ENCODE data around the gene USH2A.
A peak's percentile ranks its signal among the peaks of the same experiment; 100 is the strongest.

Gene USH2A

GRCh38 chr1:215637041-215637573 is 786.1 kb downstream of the USH2A start:
- DNase-seq (ENCODE audit: low spot score) = peak; percentile 6

DNA sequence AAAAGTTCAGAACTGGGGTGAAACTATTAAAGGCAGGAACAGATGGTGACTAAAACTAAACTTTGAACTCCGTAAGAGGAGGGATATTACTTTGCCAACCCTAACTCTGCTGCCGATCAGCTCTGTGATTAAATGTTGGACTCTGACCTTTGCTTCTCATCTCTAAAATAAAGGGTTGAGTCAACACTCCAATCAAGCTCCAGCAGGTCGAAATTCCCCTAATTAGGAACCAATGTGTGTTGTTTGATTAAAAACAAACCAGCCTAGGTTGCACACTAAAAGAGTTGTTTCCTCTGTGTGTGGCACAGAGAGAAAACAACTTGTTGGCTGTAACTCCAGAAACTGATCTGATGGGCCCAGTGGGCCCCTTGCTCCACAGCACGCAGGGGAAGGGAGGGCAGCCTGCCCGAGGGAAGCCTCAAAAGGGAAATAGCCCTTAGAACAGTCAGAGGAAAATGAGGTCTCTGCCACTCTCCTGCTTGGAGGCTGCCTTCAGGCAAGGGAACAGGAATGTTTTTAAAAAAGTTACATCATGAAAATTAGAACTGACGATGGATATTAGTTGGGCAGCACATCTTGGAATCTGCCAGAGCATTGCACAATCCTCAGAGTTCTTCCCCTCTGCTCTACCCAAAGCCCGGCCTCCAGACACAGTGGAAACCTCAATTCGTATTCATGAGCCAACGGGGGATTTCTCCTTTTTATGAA is 786.8 kb downstream of the USH2A start:
- no peak for DNase-seq (ENCODE audit: low spot score)

GRCh38 chr1:215635827-215636226 is 787.4 kb downstream of the USH2A start:
- no peak for DNase-seq (ENCODE audit: low spot score)

- no peak for DNase-seq (ENCODE audit: low spot score)
These were observed 791.8 kb downstream of the USH2A start for GRCh38 chr1:215631489-215631888.

DNA sequence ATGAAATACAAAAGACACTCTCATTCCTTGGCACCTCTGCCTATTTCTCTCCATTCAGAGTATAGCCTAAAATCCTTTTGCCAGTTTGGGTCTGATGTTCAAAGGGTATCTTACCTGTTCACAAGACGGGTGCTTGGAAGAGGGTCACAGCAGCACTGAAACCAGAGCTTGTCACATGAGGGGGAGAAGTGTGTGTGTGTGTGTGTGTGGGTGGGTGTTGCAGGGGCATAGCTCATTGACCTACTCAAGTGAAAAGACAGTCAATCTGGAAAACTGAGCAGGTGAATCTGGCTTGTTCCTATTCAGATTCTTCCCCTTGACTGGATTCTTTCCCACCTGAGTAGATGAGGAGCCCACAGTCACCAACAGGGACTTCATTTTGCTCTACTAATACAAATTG is 792.2 kb downstream of the USH2A start:
- DNase-seq (ENCODE audit: low spot score) = no peak

DNA sequence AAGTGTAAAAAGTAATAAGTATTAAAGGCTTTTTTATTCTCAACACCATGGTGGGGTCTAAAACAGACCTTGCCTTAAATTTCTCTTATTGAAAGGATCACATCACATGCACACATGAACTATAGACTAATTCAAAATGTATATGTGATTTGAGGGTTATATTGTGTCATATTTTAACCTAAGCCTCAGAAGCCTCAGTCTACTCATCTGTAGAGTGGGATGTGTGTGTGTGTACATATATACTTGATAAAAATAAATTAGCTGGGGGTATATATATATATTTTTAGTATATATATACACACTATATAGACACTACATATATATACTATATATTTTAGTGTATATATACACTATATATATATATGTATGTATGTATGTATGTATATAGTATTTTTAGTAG is 797.3 kb downstream of the USH2A start:
- no peak for DNase-seq (ENCODE audit: low spot score)

DNA sequence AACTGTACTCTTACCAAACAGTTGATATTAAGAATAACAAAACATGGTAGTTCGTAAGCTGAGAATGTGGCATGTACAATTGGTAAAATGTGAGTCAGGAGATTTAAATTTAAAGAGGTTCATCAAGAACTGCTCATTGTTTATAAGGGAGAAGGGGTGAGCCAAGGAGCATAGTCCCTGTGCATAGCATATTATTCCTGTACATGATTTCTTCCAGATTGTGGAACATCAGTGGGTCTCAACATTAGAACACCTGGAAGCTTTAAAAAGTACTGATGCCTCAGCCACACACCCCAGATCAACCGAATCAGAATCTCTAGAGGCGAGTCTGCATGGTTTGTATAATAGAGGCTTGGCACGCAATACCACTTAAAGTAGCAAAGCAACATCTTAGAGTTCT is 800.1 kb downstream of the USH2A start:
- no peak for DNase-seq (ENCODE audit: low spot score)

DNA sequence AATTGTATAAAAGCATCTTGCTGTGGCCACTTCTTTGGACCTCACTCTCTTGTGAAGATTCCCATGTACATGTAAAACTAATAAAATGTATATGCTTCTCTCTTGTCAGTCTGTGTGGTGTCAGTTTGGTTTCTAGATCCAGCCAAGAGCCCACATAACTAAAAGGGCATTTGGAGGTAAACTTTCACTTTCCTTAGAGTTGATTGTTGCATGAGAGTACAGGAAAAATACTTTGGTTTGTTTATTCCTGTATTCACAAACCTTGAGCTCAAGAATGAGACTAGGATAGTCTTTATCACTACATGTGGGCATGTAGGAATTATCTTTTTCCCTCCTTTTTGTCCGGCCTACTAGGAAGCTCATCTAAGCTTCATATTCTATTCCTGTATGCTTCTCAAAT is 805.3 kb downstream of the USH2A start:
- no peak for DNase-seq (ENCODE audit: low spot score)

DNA sequence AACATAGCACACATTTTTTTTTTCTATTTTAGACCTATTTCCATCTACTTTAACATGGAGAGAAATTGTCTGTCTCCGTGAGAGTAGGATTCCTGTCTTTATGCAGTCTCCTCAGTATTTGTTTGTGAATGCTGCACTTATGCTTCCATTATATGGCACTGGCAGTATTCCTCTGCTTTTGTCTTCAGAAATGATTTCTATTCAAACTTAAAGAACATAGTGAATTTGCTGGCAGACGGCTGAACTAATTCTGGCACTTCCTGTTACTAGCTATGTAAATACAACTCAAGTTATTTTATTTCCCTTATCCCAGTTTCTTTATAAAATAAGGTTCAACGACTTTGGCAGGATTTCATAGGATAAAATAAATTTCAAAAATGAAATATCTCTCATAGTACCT is 810.9 kb downstream of the USH2A start:
- no peak for DNase-seq (ENCODE audit: low spot score)

- no peak for DNase-seq (ENCODE audit: low spot score)
These were observed 814.6 kb downstream of the USH2A start for GRCh38 chr1:215608646-215609045.

DNA sequence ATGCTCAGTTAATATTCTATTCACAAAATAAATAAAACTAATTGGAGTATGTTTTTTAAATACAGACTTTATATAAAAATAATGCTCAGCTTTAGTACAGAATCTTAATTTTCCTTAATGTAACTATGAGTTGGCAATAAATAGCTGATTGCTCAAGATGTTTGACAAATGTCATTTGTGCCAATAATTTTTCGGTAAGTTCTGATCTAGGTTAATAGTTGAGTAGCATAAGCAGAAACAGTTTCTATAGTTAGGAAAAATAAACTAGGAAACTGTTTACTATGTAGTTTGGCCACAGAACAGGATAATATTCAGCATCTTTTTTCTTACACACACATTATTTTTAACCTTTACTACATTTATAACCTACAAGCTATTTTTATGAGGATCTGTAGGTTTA is 815.8 kb downstream of the USH2A start:
- no peak for DNase-seq (ENCODE audit: low spot score)

- DNase-seq (ENCODE audit: low spot score) = peak; percentile 9
These were observed 816.6 kb downstream of the USH2A start for GRCh38 chr1:215606564-215607168.

GRCh38 chr1:215606036-215606435 is 817.2 kb downstream of the USH2A start:
- DNase-seq (ENCODE audit: low spot score) = no peak

DNA sequence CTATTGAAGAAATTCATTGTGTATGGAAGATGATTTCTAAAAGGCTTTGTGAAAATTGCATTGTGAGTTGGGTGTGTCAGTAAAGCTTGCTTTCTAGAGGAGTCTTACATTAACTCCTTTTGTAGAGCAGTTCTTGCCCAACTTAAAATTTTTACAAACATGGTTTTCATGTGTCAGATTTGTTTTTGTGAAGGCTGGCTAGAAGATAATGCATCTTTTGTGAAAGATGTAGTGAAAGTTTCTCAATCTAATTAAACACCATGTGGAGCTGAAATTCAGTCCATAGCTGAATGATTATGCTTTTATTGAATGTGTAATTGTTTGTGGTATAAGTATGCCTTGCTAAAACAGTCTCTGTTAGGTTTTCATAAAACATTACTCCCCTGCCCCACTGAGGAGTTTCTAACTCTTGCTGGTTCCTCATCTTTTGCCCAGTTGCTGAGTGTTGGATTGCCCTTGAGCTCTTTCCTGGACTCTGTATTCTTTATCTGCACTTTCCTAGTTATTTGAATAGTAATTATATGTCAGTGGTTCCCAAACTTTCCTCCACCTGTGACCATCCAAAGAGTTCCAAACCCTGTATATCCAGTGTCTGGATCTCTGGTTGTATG is 818.1 kb downstream of the USH2A start:
- DNase-seq (ENCODE audit: low spot score) = no peak

DNA sequence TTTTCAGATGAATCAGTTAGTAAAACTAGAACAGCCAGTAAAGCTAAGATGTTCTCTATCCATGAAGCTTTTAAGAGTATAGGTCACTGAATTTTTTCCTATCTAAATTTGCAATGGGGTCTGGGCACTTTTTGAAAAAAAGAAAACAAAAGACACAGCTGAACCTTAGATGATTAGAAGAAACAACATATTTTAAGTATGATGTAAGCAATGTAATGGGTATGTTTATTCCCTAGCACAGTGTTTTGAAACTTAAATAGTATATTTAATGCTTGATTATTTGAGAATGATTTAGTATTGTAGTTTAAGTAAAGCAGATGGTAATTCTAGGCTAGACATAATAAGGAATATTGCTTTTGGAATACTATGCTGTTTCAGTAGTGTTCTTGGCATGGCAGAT is 819.9 kb downstream of the USH2A start:
- DNase-seq (ENCODE audit: low spot score) = no peak

DNA sequence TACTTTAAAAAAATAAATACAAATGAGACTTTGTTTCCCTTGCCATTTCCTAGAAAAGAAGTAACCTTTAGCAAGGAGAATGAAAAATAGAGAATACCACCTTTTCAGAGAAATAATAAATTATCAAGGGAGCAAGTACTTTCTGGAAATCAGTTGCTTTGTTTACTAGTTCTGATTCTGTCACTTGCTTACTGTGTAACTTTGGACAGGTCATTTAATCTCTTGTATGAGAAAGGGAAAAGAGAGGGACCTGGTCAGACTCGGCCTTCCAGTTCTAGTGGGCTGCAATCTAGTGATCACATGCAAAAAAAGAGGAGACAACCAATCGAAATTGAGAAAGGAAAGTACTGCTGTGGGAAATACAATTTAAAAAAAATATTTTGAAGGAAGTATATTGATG is 822.0 kb downstream of the USH2A start:
- no peak for DNase-seq (ENCODE audit: low spot score)

DNA sequence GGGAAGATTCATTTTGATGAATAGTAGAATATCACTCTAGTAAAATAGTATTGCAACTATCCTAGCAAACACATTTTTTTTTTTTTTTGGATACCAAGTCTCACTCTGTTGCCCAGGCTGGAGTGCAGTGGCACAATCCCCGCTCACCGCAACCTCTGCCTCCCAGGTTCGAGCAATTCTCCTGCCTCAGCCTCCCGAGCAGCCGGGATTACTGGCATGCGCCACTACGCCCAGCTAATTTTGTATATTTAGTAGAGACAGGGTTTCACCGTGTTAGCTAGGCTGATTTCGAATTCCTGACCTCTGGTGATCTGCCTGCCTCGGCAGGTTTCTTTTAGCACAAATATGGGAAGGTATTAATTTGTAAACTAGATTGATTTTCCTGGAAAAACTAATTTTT is 822.4 kb downstream of the USH2A start:
- DNase-seq (ENCODE audit: low spot score) = no peak

GRCh38 chr1:215600258-215600792 is 822.9 kb downstream of the USH2A start:
- no peak for DNase-seq (ENCODE audit: low spot score)

DNA sequence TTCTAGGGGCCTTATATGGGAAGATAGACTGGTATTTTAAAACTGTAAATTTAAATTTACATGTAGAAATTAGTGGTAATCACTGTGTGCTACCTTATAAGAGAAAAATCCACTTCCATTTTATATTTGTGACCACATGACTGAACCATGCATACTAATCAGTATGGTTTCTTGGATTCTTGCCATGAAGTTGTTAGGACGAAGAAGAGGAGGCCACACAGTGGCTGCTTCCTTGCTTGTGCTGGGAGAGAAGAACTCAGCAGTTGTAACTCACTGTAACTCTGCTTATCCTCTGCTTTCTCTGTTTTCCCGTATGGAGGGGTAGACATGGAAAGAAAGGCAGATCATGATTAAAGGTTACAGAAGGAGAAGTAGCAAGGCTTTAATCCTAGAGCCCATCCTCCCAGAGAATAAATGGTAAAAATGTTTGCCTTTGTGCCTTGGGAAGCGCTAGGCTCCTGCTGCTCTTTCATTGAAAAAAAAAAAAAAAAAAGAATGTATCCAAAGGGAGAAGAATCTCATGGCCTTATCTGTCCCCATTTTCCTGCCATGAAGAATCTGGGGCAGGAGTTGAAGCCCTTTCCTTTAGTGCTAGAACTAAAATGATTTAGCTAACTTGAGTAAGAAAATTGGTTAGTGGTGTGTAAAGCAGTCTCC is 823.7 kb downstream of the USH2A start:
- DNase-seq (ENCODE audit: low spot score) = no peak

DNA sequence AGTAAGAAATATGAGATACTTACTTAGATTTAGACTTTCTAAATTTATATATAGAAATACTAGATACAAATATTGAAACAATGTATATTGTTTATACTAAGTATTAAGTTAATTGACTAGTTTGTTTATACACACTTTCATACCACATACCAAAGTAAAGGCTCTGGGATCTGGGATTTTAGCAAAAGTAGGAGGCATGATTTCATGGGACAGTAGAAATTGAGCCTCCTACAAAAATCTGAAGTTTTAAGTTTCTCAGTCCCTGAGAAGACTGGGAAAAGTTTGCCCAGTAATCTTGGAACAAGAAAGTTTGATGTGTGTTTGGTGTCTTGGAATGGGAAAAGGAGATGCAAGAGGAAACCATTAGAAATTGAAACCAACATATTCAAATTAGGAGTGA is 825.3 kb downstream of the USH2A start:
- no peak for DNase-seq (ENCODE audit: low spot score)

GRCh38 chr1:215595231-215595630 is 828.0 kb downstream of the USH2A start:
- DNase-seq (ENCODE audit: low spot score) = no peak

GRCh38 chr1:215594640-215595039 is 828.6 kb downstream of the USH2A start:
- DNase-seq (ENCODE audit: low spot score) = no peak
